ENCODE data around the gene THAP7. TPM values are rescaled to one million over a fixed set of nuclear protein-coding genes. Genes with fewer than 3 reads are reported as not detected.
A peak's percentile ranks its signal among the peaks of the same experiment; 100 is the strongest.
"Not testable (repeated sequence)": the region's sequence is repeated elsewhere in the genome, so short reads cannot be mapped to it uniquely, and the experiment has no call there.

The THAP7 gene
- polyA plus RNA-seq, 1 donor = 19.8 TPM

GRCh38 chr22:21012446-21013407 lies 10.8 kb upstream of the THAP7 start:
- no peak for DNase-seq

GRCh38 chr22:21010426-21011113 lies 8.7 kb upstream of the THAP7 start:
- no peak for DNase-seq

- DNase-seq = peak; percentile 45
These were observed 7.9 kb upstream of the THAP7 start for GRCh38 chr22:21009638-21010425.

GRCh38 chr22:21009208-21009607 lies 7.3 kb upstream of the THAP7 start:
- not testable (repeated sequence) for DNase-seq

GRCh38 chr22:21003782-21004181 lies 1.9 kb upstream of the THAP7 start:
- no peak for DNase-seq

GRCh38 chr22:21000987-21001600 lies 824 bp downstream of the THAP7 start:
- DNase-seq = no peak

GRCh38 chr22:21000207-21000986 lies 1.5 kb downstream of the THAP7 start:
- no peak for DNase-seq

GRCh38 chr22:20999350-21000206 lies 2.3 kb downstream of the THAP7 start:
- DNase-seq = no peak

- DNase-seq = no peak
These were observed 3.2 kb downstream of the THAP7 start for GRCh38 chr22:20998411-20999336.

GRCh38 chr22:20997536-20998257 lies 4.2 kb downstream of the THAP7 start:
- DNase-seq = no peak

GRCh38 chr22:20996598-20997535 lies 5.1 kb downstream of the THAP7 start:
- DNase-seq = no peak

- DNase-seq = no peak
These were observed 5.9 kb downstream of the THAP7 start for GRCh38 chr22:20996031-20996410.

- DNase-seq = no peak
These were observed 6.4 kb downstream of the THAP7 start for GRCh38 chr22:20995329-20996030.

GRCh38 chr22:20994902-20995241 lies 7.0 kb downstream of the THAP7 start:
- no peak for DNase-seq

- no peak for DNase-seq
These were observed 7.6 kb downstream of the THAP7 start for GRCh38 chr22:20994128-20994901.
